Gastrocnemius medialis (tissue), 4 donors: ENCODE results near the gene SLC39A13. TPM values are rescaled to one million over a fixed set of nuclear protein-coding genes. Genes with fewer than 3 reads are reported as not detected.
A peak's percentile ranks its signal among the peaks of the same experiment; 100 is the strongest.

Experiments
- ATAC-seq, 2 donors: fragments of 150-250 bp; one replicate each; pipeline ENCODE4 v1.9.1; 2016
- DNase-seq, 2 donors: peaks; one replicate each; pipeline ENCODE4 v3.0.0-alpha.2; 2019
- H3K27ac ChIP-seq, 4 donors: fragments of 200-600 bp; sonication (generic); 1 replicate in 1 of 4; 2 replicates in 3 of 4; pipeline ENCODE4 v1.5.1; 2016 to 2018; ENCODE audit warnings: mild to moderate bottlenecking in 2 of 4, moderate library complexity in 1 of 4
- H3K27me3 ChIP-seq, 3 donors: fragments of 200-600 bp; sonication (generic) in 2 of 3; 1 replicate in 1 of 3; 2 replicates in 2 of 3; pipeline versions ENCODE4 v1.5.1 to v1.6.0; 2016 to 2019; ENCODE audit warnings: mild to moderate bottlenecking in 1 of 3, moderate library complexity in 1 of 3
- H3K36me3 ChIP-seq, 2 donors: fragments of 200-600 bp; sonication (generic) in 1 of 2; one replicate each; pipeline ENCODE4 v1.5.1; 2017 to 2018
- H3K4me1 ChIP-seq, 2 donors: fragments of 200-600 bp; sonication (generic) in 1 of 2; one replicate each; pipeline ENCODE4 v1.5.1; 2016 to 2017; ENCODE audit warnings: mild to moderate bottlenecking in 2 of 2
- H3K4me3 ChIP-seq, 4 donors: fragments of 200-600 bp; sonication (generic) in 3 of 4; 1 replicate in 1 of 4; 2 replicates in 3 of 4; pipeline ENCODE4 v1.5.1; 2016 to 2019; ENCODE audit warnings: mild to moderate bottlenecking in 2 of 4
- H3K9me3 ChIP-seq, 3 donors: fragments of 200-600 bp; sonication (generic) in 2 of 3; 1 replicate in 1 of 3; 2 replicates in 2 of 3; pipeline ENCODE4 v1.5.1; 2016 to 2019
- POLR2A ChIP-seq, 2 donors: fragments of 450-650 bp; IDR thresholded peaks; one replicate each; pipeline ENCODE4 v1.6.1; 2017; ENCODE audit warnings: antibody characterized with exemption in 2 of 2, mild to moderate bottlenecking in 2 of 2, moderate library complexity in 2 of 2
- in situ Hi-C, 4 donors: fragments of 200-750 bp; cut with MboI; loops; one replicate each; pipeline versions ENCODE4 v1.15.0 to v1.8.0; 2017; ENCODE audit warnings: low sequenced_read_pairs in 4 of 4
- intact Hi-C: fragments of 100-400 bp; cut with DNase I; formaldehyde crosslinking; loops from one replicate; pipeline ENCODE4 v1.15.1; 2023; ENCODE audit warnings: low total_unique reads
- total RNA-seq, 4 donors: library from RNA; depleted of rRNA; stranded (reverse); fragments of >200 nt; gene quantifications; one replicate each; pipeline versions ENCODE4 v1.1.0 to v1.2.3, GENCODE V29; 2016
- TF ChIP-seq, protein P1 (sequence below), 5 experiments: fragments of 450-650 bp in 3 of 5; fragments of 200-600 bp in 2 of 5; sonication (generic) in 2 of 5; IDR thresholded peaks in 4 of 5; conservative IDR thresholded peaks in 1 of 5; 1 replicate in 4 of 5; 2 replicates in 1 of 5; pipeline ENCODE4 v1.5.1; 2016 to 2019; ENCODE audit warnings: antibody characterized with exemption in 5 of 5, mild to moderate bottlenecking in 3 of 5, moderate library complexity in 3 of 5

Gene SLC39A13
- total RNA-seq, 4 donors from 2014 or later: 16.8 to 48.9 (median 25.6) TPM

DNA sequence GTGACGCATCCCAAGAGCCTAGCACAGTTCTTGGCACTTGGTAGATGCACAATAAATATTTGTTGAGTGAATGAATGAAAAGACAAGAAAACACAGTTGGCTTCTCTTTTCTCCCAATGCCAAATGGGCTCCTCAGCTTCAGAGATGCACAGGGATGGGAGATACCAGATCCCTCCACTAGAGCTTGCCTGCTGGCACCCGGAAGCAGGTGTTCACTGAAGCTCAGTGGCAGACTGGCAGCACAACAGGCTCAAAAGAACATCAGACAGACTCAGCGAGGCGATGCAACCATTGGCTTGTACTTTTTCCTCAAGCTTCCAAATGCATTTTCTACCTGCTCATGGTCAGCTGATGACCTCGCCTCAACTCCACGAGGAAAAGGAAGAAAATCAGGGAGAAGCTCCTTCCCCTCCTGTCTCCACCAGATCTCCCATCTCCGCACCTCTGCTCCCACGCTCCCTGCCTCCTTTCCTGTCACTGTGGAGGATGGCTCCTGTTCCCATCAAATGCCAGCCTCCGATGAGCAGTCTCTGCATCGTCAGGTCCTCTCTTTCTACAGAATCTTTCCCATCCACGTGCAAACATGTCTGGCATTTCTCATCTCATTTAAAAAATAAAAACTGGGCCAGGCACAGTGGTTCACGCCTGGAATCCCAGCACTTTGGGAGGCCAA lies 34.8 kb downstream of the SLC39A13 start:
- no peak for DNase-seq
- Histone ChIP-seq H3K27ac (peak overlapping the region; percentile 39 to 58 (median 46)), H3K4me1 (peaks cover 17 to 20% of the 10 kb centered on the region in 2 donors), H3K36me3 (peaks cover 0 to 8% of the 10 kb centered on the region in 2 donors), H3K4me3 (no peak overlapping the region), H3K9me3 (no peaks in the 10 kb centered on the region), H3K27me3 (no peaks in the 10 kb centered on the region)
- ATAC-seq: peak in 1 of 2 donors; percentile 33
- intact Hi-C loops: loop anchor here (10.0 kb wide), 1 partner anchor 258 kb away; the partner anchor contains the start of gene PACSIN3
- in situ Hi-C loops: loop anchor here in 1 of 4 donors (10.0 kb wide), 1 partner anchor 58 kb away; no protein-coding TSS in a partner anchor
- no peak for TF ChIP-seq POLR2A (IDR thresholded peaks at IDR 0.05)
- TF ChIP-seq, protein P1, sequence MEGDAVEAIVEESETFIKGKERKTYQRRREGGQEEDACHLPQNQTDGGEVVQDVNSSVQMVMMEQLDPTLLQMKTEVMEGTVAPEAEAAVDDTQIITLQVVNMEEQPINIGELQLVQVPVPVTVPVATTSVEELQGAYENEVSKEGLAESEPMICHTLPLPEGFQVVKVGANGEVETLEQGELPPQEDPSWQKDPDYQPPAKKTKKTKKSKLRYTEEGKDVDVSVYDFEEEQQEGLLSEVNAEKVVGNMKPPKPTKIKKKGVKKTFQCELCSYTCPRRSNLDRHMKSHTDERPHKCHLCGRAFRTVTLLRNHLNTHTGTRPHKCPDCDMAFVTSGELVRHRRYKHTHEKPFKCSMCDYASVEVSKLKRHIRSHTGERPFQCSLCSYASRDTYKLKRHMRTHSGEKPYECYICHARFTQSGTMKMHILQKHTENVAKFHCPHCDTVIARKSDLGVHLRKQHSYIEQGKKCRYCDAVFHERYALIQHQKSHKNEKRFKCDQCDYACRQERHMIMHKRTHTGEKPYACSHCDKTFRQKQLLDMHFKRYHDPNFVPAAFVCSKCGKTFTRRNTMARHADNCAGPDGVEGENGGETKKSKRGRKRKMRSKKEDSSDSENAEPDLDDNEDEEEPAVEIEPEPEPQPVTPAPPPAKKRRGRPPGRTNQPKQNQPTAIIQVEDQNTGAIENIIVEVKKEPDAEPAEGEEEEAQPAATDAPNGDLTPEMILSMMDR (IDR thresholded peaks at IDR 0.05 in 4 of 5, conservative IDR thresholded peaks at IDR 0.05 in 1 of 5): peak in 1 of 5 experiments; percentile 18

DNA sequence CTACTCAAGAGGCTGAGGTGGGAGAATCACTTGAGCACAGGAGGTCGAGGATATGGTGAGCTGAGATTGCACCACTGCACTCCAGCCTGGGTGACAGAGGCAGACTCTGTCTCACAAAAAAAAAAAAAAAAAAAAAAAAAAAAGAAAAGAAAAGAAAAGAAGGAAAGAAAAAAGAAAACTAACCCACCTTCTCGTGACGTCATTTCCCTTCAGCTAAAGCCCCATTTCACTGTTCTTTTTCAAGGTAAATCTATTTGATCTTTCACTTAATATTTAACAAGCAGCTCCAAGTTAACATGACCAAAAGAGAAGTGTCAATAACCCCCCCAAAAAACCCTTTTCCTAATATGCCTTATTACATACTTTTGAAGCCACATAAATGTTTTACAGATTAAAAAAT lies 35.4 kb downstream of the SLC39A13 start:
- peak overlapping the region in 3 of 4 donors; percentile 48 to 58 (median 51) for H3K27ac ChIP-seq
- peaks cover 17 to 20% of the 10 kb centered on the region in 2 donors for H3K4me1 ChIP-seq
- no peak overlapping the region for H3K4me3 ChIP-seq
- intact Hi-C loops: loop anchor here (10.0 kb wide), 1 partner anchor 259 kb away; the partner anchor contains the start of gene PACSIN3
- in situ Hi-C loops: loop anchor here in 1 of 4 donors (10.0 kb wide), 1 partner anchor 59 kb away; no protein-coding TSS in a partner anchor
- TF ChIP-seq, protein P1 (IDR thresholded peaks at IDR 0.05 in 4 of 5, conservative IDR thresholded peaks at IDR 0.05 in 1 of 5): no peak
- TF ChIP-seq POLR2A (IDR thresholded peaks at IDR 0.05): no peak
- H3K36me3 ChIP-seq: peaks cover 0 to 8% of the 10 kb centered on the region in 2 donors
- H3K27me3 ChIP-seq: no peaks in the 10 kb centered on the region
- H3K9me3 ChIP-seq: no peaks in the 10 kb centered on the region
- DNase-seq (no peak), ATAC-seq (no peak)

DNA sequence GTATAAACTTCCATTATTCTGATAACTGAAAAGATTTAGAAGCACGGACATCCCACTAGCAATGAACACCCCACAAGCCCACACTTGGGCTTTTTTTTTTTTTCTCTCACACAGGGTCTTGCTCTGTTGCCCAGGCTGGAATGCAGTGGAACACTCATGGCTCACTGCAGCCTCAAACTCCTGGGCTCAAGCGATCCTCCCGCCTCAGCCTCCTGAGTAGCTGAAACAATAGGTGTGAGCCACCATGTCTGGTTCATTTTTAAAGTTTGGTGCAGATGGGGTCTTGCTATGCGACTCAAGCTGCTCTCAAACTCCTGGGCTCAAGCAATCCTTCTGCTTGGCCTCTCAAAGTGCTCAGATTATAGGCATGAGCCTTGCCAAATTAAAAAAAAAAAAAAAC lies 37.5 kb downstream of the SLC39A13 start:
- H3K4me3 ChIP-seq: no peak overlapping the region
- H3K36me3 ChIP-seq: peaks cover 0 to 8% of the 10 kb centered on the region in 2 donors
- in situ Hi-C loops (loop anchor here in 1 of 4 donors (10.0 kb wide), 1 partner anchor 61 kb away; no protein-coding TSS in a partner anchor), intact Hi-C loops (loop anchor here (10.0 kb wide), 1 partner anchor 261 kb away; the partner anchor contains the start of gene PACSIN3)
- no peak for DNase-seq
- H3K9me3 ChIP-seq: no peaks in the 10 kb centered on the region
- TF ChIP-seq, protein P1 (IDR thresholded peaks at IDR 0.05 in 4 of 5, conservative IDR thresholded peaks at IDR 0.05 in 1 of 5): no peak
- TF ChIP-seq POLR2A (IDR thresholded peaks at IDR 0.05): no peak
- H3K4me1 ChIP-seq: peaks cover 20 to 26% of the 10 kb centered on the region in 2 donors
- ATAC-seq: no peak
- H3K27ac ChIP-seq: peak overlapping the region in 1 of 4 donors; percentile 12
- no peaks in the 10 kb centered on the region for H3K27me3 ChIP-seq

DNA sequence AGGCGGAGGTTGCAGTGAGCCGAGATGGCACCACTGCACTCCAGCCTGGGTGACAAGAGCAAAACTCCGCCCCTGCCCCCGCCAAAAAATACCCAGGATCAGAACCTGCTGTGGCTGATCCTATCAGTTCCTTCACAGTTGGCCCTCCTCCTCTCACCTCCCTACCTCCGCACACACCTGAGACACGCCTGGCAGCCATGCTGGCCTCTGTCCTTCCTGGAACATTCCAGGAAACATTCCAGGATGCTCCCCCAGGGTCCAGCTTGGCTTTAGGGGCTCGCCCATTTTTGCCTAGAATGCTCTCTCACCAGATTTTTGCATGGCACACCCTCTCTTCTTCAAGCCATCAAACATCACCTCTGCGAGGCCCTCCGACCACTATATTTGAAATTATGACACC lies 38.4 kb downstream of the SLC39A13 start:
- intact Hi-C loops (loop anchor here (10.0 kb wide), 1 partner anchor 262 kb away; the partner anchor contains the start of gene PACSIN3), in situ Hi-C loops (loop anchor here in 1 of 4 donors (10.0 kb wide), 1 partner anchor 62 kb away; no protein-coding TSS in a partner anchor)
- H3K27ac ChIP-seq: peak overlapping the region in 1 of 4 donors; percentile 93
- peaks cover 20 to 26% of the 10 kb centered on the region in 2 donors for H3K4me1 ChIP-seq
- no peaks in the 10 kb centered on the region for H3K9me3 ChIP-seq
- DNase-seq (no peak), ATAC-seq (no peak)
- no peaks in the 10 kb centered on the region for H3K27me3 ChIP-seq
- peaks cover 0 to 8% of the 10 kb centered on the region in 2 donors for H3K36me3 ChIP-seq
- TF ChIP-seq POLR2A (IDR thresholded peaks at IDR 0.05): no peak
- TF ChIP-seq, protein P1 (IDR thresholded peaks at IDR 0.05 in 4 of 5, conservative IDR thresholded peaks at IDR 0.05 in 1 of 5): no peak
- H3K4me3 ChIP-seq: no peak overlapping the region
